MG63 (cell line): ENCODE measurements around the gene UQCRQ. TPM values are rescaled to one million over a fixed set of nuclear protein-coding genes. Genes with fewer than 3 reads are reported as not detected.

Experiments used
- DNase-seq: peaks from one replicate; pipeline ENCODE4 v3.0.0-alpha.2; 2020
- H3K27me3 ChIP-seq: fragments of 250-450 bp; sonication (Bioruptor Pico); 2 replicates; pipeline ENCODE4 v1.5.1; 2020; ENCODE audit warnings: mild to moderate bottlenecking, moderate library complexity
- H3K36me3 ChIP-seq: fragments of 250-450 bp; sonication (Bioruptor Pico); 2 replicates; pipeline ENCODE4 v1.5.1; 2020; ENCODE audit warnings: mild to moderate bottlenecking, moderate library complexity
- H3K4me3 ChIP-seq: fragments of 250-450 bp; sonication (Bioruptor Pico); 2 replicates; pipeline ENCODE4 v1.5.1; 2020; ENCODE audit warnings: mild to moderate bottlenecking, moderate library complexity
- H3K9me3 ChIP-seq: fragments of 250-450 bp; sonication (Bioruptor Pico); 2 replicates; pipeline ENCODE4 v1.5.1; 2020; ENCODE audit warnings: mild to moderate bottlenecking, moderate library complexity
- total RNA-seq: library from RNA; depleted of rRNA; stranded (reverse); fragments of >200 nt; shearing (Covaris generic); gene quantifications from 2 replicates; pipeline ENCODE4 v1.2.3, GENCODE V29; 2014; ENCODE audit warnings: low replicate concordance; rRNA removed

UQCRQ gene
- total RNA-seq, result 388 and 1,689 TPM in 2 replicates

DNA sequence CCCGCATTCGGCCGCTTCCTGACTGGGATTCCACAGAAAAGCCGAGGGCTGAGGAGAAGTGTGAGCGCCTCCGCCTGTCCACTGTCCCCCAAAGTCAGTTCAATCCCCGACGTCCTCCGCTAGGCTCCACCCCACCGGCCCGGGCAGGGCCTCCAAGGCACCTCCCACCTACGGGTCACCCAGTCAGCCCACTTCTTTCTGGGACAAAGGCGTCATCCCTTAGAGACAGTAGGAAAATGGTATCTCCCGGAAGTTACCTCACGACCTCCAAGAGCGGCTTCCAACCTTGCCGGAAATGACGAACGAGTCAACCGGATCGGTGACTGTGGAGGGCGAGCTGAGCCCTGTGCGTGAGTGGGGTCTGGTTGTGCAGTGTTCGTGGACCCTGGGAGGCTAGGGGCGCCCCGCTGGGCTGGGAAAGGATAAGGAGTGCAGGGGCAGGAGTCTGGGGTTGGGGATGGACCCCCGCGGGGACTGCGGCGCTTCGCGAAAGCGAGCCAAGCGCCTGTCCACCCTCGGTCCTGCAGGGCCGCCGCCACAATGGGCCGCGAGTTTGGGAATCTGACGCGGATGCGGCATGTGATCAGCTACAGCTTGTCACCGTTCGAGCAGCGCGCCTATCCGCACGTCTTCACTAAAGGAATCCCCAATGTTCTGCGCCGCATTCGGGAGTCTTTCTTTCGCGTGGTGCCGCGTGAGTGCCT, at the start of gene UQCRQ, which contains the start of gene GDF9:
TSS of gene UQCRQ (plus strand) at position 301 of the 704 bp plus-strand sequence. CDS start at position 541, 240 bp downstream.
TSS of gene GDF9 (minus strand) at position 128 of the 704 bp plus-strand sequence. CDS start 1,936 bp downstream, outside the sequence.
- no peaks in the 10 kb centered on the region for H3K27me3 ChIP-seq
- DNase-seq, result peak; percentile 99
- H3K4me3 ChIP-seq, result peak within 1 kb of the TSS; percentile 99
- H3K9me3 ChIP-seq, result no peaks in the 10 kb centered on the region
- peaks cover 45% of the 10 kb centered on the region for H3K36me3 ChIP-seq

DNA sequence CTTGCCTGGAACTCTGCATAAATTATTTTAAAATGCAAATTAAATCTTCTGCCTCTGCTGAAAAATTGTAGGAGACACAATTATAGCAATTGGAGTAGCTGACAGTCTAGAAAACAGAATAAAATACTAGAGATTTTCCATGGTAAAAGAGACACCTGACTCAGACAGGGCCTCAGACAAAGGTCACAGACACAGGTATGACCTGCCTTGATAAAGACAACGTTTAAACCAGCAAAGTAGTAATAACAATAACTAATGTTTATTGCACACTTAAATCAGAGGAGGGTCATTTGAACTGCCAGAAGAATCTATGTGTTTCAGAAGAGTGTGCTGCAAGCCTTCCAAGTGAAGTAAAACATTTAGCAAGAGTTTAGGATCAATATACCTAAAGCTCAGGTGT, 49.4 kb upstream of the UQCRQ start:
- DNase-seq, result no peak

DNA sequence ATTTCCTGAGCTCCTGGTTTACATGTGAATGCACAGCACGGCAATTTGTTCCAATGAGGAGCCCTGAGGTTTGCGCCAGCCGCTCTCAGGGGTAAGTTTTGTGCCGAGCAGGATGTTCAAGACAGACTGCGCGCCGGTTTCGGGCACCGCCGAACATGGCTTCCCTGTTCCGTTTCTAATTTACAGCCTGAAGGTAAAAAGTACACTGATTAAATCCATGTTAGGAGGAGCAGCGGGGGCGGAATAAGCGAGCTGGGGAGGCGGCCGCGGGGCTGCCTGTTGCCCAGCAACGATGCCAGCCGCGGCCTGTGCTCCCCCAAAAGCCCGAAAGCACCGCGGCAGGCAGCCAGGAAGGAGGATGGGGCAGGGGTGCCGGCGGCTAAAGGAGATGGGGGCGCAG, 47.0 kb upstream of the UQCRQ start:
- no peaks in the 10 kb centered on the region for H3K27me3 ChIP-seq
- no peak for DNase-seq
- no peak overlapping the region for H3K4me3 ChIP-seq
- H3K36me3 ChIP-seq, result no peaks in the 10 kb centered on the region
- H3K9me3 ChIP-seq, result no peaks in the 10 kb centered on the region

More for the DNA sequence above, 49.4 kb upstream of the UQCRQ start:
- Histone ChIP-seq H3K36me3 (no peaks in the 10 kb centered on the region), H3K4me3 (no peak overlapping the region), H3K9me3 (no peaks in the 10 kb centered on the region), H3K27me3 (peaks cover 7% of the 10 kb centered on the region)

DNA sequence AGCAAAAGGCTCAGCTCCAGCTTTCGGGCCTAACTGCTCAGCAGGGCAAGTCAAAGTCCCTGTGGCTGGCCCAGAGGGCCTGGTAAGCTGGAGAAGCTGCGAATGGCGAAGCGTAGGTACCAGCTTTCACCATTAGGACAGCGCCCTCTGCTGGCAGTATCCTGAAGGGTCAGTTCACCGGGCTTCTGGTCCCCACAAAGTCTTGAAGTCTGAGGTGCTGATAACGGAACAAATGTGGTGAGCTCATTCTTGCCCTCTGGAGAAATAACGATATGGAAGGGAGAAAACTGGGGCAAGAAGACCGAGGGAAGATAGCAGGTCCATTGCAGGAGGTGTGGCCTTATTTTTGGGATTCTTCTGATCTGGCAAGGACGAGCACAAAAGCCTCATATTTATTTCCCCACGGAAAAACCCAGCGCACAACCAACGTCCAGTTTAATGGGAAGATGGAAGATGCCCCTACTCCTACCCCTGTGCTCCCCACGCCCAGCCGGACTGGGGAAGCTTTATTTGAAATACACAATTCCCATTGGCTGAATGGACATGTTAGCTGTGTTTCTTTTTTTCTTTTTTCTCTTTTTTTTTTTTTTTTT, 46.2 kb upstream of the UQCRQ start:
- H3K4me3 ChIP-seq, result no peak overlapping the region

DNA sequence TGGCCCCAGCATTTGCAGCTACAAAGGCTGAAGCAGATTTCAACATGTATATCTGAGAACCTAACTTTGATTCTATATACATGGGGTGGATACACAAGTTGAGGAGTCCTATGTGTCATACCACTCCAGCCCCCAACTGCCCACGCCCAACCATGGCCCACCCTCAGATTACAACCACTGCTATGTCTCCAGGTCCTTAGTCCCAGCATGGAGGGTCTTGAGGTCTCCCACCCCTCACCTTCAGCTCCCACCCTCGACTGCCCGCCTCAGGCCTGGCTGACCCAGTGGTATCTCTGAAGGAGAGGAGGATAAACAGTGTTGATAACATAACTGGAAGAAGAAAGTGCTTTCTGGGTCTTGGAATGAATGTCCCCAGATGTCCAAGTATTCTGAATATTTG, 45.1 kb upstream of the UQCRQ start:
- no peak for DNase-seq

More for the DNA sequence above, 46.2 kb upstream of the UQCRQ start:
- peak; percentile 86 for DNase-seq
- H3K27me3 ChIP-seq, result no peaks in the 10 kb centered on the region
- peaks cover 6% of the 10 kb centered on the region; the same call in 1 of the 2 replicates for H3K36me3 ChIP-seq
- no peaks in the 10 kb centered on the region for H3K9me3 ChIP-seq

DNA sequence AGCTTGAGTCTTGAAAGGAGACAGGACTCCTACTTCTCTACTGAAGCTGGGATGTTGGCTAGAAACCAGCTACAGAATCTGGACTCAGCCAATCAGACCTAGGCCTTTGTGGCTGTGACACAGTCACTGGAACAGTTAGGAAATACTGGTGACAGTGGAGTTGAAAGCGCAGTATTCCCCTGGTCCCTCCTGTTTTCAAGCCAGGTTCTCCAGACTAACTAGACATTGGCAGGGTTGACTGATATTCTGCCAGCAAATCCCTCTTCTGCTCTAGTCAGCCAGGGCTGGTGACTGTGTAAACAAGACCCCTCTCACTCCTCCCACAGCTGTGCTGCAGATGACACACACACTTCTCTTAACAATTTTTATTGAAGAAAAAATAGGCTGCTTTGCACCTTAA, 44.7 kb upstream of the UQCRQ start:
- Histone ChIP-seq H3K4me3 (no peak overlapping the region), H3K27me3 (no peaks in the 10 kb centered on the region), H3K36me3 (peaks cover 6% of the 10 kb centered on the region), H3K9me3 (no peaks in the 10 kb centered on the region)
- DNase-seq, result peak; percentile 62

More for the DNA sequence above, 45.1 kb upstream of the UQCRQ start:
- H3K9me3 ChIP-seq, result no peaks in the 10 kb centered on the region
- H3K4me3 ChIP-seq, result no peak overlapping the region
- no peaks in the 10 kb centered on the region for H3K27me3 ChIP-seq
- H3K36me3 ChIP-seq, result peaks cover 6% of the 10 kb centered on the region

DNA sequence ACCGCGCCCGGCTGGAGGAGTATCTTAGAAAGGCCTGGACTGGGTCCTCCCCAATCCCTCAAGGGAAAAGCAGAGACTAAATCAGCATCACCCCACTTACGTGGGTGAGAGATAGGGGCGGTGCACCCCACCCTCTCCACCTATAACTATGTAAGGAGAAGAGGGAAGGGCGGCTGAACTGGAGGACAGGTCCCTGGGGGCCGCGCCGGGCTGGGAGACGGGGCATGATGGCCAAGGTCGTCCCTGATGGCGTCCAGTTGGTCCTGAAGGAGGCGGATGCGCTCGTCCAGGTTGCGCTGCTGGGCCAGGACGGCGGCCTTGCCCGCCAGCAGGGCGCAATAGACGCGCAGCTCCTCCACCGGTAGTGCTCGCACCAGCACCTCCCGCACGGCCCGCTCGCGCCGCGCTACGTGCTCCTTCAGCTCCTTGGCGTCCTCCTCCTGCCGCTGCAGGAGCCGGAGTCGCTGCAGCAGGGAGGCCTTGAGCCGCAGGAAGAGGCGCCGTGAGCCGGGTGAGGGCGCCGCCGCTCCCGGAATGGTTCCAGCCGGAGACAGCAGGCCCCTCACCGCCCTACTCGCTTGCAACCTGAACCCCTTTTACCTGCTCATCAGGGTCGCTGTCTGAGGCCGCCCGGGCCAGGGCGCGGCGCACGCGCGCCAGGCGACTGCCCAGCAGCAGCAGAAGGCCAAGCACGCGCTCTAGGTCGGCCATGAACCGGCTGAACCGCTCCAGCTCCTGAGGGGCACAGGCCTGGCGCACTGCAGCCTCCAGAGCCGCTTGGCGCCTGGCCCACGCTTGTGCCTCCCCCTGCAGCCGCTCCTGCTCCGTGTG, 43.6 kb upstream of the UQCRQ start:
- H3K9me3 ChIP-seq, result no peaks in the 10 kb centered on the region
- DNase-seq, result no peak
- H3K4me3 ChIP-seq, result no peak overlapping the region
- no peaks in the 10 kb centered on the region for H3K27me3 ChIP-seq
- H3K36me3 ChIP-seq, result peaks cover 6% of the 10 kb centered on the region

DNA sequence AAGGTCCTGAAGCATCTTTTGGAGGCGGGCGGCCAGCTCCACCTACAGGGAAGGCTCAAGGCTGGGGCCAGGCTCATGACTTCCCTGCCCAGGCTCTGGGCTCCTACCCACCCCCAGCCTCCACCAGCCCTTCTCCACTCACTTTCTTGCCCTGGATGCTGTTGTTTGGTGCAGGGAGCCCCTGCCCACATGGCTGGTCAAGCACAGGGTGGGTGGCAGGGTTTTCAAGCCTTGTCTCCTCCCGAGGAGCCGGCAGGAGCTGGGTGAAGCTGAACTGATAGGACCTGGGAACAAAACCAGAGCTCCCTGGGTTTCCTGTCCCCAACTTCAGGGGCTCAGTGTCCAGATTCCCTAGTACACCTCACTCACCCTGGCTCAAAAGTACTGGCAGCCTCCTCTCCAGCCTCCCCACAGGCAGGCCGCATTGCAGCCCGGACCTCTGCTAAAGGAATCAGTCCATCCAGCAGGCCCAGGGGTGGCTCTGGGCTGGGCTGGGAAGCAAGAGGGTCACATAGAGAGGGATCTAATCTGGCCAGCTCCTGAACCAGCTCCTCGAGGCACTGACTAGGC, 42.9 kb upstream of the UQCRQ start:
- no peaks in the 10 kb centered on the region for H3K9me3 ChIP-seq
- peaks cover 10% of the 10 kb centered on the region for H3K36me3 ChIP-seq
- H3K27me3 ChIP-seq, result no peaks in the 10 kb centered on the region
- H3K4me3 ChIP-seq, result no peak overlapping the region
- DNase-seq, result no peak

DNA sequence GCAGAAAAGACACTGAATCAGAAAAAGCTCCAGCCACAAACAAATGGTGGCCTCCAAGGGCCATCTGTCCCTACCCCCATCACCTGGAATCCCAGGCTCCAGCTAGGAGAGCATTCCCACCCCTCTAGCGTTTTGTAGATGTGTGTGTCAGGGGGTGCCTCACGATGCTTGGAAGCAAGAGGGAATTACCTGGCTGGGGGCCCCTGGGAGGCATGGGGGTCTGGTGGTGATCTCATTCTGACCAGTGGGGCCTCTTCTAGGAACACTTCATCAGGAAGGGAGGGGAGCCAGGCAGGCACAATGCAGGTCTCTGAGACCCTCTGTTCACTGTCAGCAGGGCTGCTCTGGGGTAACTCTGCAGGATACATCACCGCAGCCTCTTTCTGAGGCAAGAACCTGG, 42.0 kb upstream of the UQCRQ start:
- Histone ChIP-seq H3K36me3 (peaks cover 13% of the 10 kb centered on the region), H3K4me3 (no peak overlapping the region), H3K9me3 (no peaks in the 10 kb centered on the region), H3K27me3 (no peaks in the 10 kb centered on the region)
- DNase-seq, result no peak

DNA sequence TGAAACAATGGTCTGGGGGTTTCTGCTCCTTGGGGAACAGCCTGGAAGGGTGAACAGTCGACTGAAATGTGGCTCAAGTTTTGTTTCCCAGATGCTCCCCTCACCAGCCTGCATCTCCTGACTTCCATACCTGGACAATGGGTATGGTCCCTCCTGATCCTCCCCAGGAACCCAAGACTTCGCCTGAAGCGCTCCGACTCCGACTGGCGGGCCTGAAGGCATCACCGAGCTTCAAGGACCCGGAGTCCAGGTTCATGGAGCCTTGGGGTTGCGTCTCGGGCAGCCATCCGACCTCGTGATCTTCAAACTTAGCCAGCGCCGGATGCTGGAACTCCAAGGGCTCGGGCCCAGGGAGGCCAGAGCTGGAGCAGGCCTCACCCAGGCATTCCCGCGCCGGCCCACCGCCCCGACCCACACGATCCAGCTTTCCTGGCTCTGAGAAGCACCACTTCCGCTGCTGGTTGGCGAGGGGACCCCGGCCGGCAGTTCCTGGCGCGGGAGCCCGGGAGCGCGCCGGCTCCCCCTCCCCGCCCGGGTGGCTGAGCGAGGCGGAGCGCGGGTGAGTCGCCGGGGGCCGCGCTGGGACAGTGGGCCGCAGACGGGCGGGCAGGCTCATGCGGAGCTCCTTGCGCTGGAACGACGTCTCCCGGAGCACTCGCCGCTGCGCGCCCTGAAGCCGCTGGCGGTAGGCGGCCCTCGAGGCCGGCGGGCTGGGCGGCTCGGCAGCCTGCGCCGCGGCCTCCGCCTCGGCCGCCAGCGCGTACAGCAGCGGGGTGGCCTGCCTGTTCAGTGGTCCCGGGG, 41.2 kb upstream of the UQCRQ start:
- Histone ChIP-seq H3K27me3 (no peaks in the 10 kb centered on the region), H3K9me3 (no peaks in the 10 kb centered on the region), H3K36me3 (peaks cover 13% of the 10 kb centered on the region), H3K4me3 (no peak overlapping the region)
- DNase-seq, result no peak

DNA sequence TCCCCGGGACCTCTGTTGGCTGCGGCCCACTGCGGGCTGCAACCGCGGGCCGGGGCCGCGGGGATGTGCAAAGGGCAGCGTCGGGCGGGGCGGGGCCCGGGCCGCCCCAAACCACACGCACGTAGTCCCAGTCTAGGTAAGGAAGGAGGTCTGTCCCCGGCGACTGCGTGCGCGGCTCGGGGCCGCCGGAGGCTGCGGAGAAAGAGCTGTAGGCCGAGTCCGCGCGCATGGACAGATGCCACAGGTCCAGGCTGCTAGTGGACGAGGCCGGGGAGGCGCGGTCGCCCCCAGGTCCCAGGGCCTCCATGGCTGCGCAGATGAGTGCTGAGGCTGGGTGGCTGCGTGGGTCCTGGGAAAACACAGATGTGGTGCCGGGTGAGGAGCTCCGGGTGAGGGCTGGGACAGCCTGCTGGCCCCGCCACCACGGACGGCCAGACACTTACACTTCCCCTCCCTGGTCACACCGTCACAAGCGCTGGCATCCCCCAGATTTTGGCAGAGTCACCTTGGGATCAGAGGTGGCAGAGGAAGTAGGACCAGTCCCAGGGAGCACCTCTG, 40.5 kb upstream of the UQCRQ start:
- no peak overlapping the region for H3K4me3 ChIP-seq
- no peak for DNase-seq
- H3K9me3 ChIP-seq, result no peaks in the 10 kb centered on the region
- H3K36me3 ChIP-seq, result peaks cover 13% of the 10 kb centered on the region
- H3K27me3 ChIP-seq, result no peaks in the 10 kb centered on the region

DNA sequence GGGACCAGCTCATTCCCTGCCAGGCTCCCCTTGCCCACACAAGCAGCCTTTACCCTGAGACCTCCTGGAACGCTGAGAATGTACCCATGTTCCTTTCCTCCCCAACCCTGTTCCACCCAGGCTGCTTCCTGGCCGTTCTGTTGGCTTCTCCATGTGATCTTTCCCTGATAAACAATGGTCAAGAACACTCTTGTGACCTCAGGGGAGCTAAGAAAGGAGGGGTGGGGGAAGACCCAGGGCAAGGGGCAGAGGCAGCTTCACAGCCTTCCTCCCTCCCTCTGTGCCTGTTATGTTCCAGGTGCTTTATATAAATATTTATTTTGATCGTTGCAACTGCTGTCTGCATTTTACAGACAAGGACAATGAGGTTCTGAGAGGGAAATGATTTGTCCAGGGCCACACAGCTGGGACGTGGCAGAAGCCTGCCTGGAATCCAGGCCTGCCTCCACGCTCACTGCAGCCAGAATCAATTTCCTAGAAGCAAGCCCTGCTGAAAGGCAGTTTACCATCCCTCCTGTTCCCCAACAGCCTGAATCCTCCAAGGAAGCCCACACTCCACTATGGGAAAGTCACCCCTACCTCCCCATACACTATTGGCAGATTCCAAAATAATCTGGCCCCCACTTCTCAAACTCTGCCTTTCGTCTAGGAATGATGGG, 39.9 kb upstream of the UQCRQ start:
- no peak for DNase-seq

DNA sequence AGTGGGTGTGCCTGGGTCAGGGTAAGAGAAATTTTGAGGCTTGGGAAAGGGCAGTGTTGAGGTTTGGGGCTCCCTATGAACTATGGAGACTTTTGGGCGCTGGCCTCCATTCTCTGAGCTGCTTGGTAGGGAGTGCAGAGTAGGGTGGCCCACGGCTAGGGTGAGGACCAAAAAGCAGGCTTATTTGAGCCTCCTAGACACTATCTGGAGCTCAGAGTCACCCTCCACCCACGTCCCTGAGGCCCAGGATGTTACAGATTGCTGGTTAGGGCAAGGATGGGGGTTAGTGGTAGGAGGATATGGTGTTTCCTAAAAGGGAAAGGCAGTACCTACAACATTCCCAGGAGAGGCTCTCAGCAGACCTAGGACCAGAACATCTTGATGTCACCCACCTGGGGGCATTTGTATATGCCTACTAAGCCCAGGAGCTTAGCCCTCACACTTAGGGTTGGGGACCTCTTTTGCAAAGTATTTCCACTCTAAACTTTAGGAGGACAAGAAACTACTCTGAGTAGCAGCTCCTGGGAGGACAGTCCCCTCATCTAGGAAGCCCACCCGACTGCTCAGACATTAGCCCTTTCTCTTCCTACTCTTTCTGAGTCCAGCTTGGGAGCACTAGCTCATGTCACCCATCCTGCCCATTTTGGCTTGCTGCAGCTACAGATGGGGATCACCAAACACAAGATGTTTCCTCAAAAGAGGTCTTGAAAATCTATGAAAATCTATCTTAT, 38.3 kb upstream of the UQCRQ start:
- no peak for DNase-seq
- Histone ChIP-seq H3K9me3 (no peaks in the 10 kb centered on the region), H3K4me3 (no peak overlapping the region), H3K36me3 (peaks cover 13% of the 10 kb centered on the region), H3K27me3 (no peaks in the 10 kb centered on the region)

More for the DNA sequence above, 39.9 kb upstream of the UQCRQ start:
- H3K27me3 ChIP-seq, result no peaks in the 10 kb centered on the region
- no peaks in the 10 kb centered on the region for H3K9me3 ChIP-seq
- peaks cover 13% of the 10 kb centered on the region for H3K36me3 ChIP-seq
- H3K4me3 ChIP-seq, result no peak overlapping the region

DNA sequence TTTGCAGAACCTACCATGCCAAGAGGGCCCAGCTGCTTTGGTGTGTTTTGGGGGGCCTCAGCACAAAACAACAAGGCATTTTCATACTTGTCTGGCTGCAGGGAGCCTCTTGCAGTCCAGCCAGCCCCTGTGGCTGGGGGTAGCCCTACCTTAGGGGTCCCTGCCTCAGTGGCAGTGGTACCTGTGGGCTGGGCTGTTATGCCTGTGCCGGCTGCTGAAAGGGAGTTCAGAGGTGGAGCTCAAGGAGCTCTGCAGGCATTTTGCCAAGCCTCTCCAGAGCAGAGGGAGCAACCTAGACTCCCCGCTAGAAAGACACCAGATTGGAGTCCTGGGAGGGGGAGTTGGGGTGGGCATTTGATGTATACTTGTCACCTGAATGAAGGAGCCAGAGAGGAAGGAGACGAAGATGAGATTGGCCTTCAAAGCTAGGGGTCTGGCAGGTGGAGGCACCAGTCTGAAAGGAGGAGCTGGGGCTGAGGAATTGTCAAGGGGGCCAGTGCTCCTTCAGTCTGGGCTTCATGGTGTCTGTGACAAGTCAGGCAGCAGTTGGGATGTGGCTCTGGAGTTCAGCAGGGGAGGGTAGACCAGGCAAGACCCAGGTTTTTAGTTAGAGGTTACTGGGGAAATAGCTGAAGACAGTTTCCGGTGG, 37.5 kb upstream of the UQCRQ start:
- no peaks in the 10 kb centered on the region for H3K9me3 ChIP-seq
- peak overlapping the region; percentile 51 for H3K4me3 ChIP-seq
- DNase-seq, result no peak
- H3K27me3 ChIP-seq, result no peaks in the 10 kb centered on the region
- peaks cover 13% of the 10 kb centered on the region for H3K36me3 ChIP-seq
